ENCODE data around the gene SMOC2.

DNA sequence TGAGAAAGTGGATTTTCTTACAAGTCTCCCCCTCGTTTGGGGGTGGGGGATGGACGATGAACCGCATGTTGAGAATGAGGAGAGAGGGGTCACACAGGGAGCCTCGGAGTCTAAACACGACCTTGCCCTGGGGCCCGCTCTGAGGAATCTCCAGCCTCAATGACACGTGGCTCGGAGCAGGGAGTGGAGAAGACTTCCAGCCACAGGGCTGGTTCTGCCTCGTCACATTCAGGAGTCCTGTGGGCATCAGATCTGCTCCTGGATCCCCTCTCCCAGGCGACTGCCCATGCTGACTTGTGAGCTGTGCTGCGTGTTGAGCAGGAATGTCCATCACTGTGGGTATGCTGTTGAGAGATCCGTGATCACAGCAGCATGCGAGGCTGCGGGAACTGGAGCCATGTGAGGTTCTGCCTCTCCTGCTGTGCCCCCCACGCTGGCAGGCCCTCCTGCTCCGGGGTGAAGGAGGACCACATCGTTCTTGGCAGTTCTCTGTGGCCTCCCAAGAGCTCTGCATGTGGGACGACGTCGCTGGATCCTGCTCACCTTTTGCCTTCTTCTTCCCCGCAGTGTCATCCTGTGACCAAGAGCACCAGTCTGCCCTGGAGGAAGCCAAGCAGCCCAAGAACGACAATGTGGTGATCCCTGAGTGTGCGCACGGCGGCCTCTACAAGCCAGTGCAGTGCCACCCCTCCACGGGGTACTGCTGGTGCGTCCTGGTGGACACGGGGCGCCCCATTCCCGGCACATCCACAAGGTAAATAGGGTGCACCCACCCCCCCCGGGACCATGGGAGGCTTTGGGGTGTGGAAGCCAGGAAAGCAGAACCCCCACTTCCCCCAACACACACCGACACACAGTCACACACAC is 157.5 kb downstream of the SMOC2 start:
- TF ChIP-seq GATA3 (IDR thresholded peaks at IDR 0.05; ENCODE audit: low read depth, low read length) (no peak), GATA2 (IDR thresholded peaks at IDR 0.05; ENCODE audit: low read depth, low read length) (no peak)

All from SH-SY5Y (cell line).